IPS DF 4.7 (cell line): Measurements from ENCODE around the gene SLC20A1.
"Not testable (repeated sequence)": the region's sequence is repeated elsewhere in the genome, so short reads cannot be mapped to it uniquely, and the experiment has no call there.

Experiments used
- DNase-seq: peaks from one replicate; pipeline ENCODE4 v3.0.0-alpha.2; 2013; ENCODE audit warnings: low spot score; ENCODE audit errors: extremely low read depth

Gene SLC20A1

DNA sequence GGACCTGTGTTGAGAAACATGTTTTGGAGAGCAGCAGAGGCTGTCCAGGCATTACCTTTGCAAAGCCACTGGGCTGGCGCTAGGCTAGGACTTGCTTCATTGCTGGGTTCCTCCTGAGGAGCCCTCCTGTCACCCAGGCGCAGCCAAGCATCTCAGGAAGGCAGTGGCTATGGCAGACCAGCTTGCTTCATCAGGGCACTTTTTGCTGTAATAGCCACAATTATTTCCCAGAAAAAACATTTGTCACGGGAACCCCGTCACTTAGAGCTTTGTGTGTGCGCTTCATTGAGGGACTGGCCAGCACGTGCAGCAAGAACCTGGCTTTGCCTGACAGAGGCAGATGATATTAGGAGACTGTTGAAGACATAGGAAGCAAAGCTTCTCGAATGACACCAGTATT, 36.4 kb downstream of the SLC20A1 start:
- DNase-seq, result no peak

DNA sequence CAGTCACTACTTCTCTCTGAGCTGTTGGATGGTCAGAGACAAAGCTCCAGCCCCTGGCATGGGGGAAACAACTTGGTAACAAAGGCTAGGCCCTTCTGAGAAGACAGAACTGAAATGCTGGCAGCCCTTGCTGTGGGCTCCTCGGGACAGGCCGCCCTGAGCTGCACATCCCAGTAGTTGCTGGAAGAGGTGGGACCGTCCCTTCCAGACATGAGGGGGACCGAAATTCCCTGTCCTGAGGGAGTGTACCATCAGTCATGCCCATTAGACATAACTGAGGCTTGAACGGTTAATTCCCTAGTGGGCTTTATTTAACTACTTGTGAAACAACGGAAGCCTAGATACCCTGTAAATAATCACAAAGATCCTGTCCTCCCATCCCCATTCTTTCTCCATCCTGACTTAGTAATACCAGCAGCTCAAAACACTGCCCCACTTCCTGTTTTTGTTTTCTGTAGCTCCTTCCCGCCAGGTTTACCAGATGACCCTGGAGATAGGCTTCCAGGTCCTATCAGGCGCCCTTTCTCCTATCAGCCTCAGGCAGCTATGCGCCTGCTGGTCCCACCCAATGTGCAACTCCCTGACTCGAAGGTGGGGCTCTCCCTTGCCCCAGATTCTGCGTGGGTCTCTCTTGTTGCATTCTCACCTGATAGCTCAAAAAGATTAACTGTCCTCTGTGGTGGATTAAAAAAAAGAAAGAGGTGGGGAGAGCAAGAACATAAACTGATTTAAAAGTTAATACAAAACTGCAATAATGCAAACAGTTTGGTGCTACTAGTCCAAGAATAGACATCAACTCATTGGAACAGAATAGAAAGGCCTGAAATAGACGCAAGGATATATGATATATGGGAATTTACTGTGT, 38.0 kb downstream of the SLC20A1 start:
- peak; percentile 7 for DNase-seq

DNA sequence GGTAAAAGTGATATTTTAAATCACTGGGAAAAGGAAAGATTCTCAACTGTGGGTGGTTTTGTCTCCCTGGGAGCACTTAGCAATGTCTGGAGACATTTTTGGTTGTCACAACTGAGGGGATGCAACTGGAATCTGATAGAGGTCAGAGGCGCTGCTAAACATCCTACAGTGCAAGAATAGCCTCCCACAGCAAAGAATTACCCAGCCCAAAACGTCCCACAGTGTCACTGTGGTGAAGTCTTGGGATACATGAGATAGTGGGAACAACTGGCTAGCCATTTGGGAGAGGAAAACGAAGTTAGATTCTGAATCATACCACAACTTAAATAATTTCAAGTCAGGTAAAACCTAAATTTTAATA, 38.7 kb downstream of the SLC20A1 start:
- DNase-seq, result no peak

DNA sequence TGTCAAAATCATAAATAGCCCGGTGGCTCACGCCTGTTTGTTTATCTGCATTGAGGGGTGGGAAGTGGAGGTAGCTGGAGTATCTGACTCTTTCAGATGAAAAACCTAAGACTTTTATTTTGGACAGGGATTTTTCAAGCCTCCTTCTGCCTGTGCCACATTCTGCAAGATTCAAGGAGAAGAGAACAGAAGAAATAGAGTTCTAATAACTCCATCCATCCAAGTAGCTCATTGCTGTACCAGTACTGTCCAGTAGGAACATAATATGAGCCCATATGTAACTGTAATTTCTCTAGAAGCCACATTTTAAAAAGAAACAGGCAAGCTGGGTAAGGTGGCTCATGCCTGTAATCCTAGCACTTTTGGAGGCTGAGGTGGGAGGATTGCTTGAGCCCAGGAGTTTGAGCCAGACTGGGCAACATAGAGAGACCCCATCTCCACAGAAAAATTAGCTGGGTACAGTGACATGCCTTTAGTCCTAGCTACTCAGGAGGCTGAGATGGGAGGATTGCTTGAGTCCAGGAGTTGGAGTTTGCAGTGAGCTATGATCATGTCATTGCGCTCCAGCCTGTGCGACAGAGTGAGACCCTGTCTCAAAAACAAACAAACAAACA, 39.6 kb downstream of the SLC20A1 start:
- DNase-seq, result no peak

DNA sequence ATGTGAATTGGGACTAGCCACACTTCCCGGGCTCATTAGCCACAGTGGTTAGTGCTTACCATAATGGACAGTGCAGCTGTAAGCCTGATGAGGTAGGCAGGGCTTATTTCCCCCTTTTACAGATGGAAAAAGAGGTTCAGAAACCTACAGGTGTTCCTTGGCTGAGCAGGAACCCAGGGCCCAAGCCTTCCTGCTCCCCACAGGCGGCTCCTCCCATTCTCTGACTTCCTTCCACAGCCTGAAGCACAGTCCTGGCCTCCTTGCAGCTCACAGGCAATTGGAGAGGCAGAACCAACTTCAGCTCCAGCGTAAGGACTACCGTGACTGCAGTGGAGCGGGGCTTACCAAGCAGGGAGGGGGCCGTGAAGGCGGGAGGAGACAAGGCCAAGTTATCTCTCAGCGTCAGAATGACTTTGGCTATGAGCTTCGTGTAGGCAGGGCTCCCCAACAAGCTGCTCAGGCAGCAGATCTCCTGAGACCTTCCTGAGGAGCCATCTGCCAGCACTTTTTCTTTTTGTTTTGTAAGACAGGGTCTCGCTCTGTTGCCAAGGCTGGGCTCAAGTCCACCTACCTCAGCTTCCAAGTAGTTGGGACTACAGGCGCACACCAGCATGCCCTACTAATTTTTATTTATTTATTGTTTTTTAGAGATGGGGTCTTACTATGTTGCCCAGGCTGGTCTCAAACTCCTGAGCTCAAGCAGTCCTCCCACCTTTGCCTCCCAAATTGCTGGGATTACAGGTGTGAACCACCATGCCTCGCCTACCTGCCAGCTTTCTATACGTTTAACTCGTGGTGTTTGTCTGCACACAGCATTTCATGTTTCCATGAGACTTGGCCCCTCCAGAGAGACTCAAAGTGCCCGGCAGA, 40.8 kb downstream of the SLC20A1 start:
- no peak for DNase-seq

DNA sequence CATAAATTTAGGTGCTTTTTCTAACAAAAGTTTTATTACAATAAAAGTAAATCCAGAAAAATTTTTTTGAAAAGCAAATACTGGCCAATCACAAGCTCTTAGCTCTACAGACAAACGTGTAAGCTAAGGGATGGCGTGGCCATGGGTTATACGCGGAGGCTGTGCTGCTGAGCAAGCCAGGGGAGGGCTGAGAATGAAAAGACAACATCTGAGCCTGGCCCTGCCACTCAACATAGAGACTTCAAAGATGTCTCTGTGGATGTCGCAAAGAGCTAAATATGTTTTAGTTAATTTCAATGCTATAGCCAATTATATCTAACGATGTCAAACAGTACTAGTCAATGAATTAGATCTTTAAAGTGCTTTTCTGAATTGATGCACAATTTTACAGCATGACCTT, 41.8 kb downstream of the SLC20A1 start:
- DNase-seq, result no peak

DNA sequence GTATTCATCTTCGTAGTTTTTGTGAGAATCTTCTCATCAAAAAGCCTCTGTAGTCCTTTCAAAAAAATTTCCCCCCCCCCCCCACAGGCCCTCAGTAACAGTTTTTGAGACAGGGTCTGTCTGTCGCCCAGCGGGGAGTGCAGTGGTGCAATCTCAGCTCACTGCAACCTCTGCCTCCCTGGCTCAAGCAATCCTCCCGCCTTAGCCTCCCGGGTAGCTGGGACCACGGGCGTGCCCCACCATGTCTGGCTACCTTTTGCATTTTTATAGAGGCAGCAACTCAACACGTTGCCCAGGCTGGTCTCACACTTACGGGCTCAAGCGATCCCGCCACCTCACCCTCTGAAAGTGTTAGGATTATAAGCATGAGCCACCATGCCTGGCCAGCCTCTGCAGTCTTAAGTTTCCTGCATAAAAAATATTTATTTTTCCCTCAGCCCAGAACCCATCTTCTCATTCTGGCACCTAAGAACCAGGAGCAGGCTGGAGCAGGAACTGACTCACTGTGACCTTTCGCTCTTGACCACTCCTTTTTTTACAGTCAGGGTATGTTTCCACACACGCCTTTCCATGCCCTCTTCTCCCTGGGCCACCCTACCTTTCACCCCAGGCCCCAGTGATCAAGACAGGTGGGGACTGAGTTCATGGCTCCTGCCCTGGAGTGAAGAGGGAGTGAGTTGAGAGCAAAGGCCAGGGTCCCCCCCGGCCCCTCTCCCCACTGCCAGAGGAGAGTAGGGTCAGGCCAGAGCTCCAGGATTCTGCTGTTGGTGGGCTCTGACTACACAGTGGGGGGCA, 42.5 kb downstream of the SLC20A1 start:
- DNase-seq, result no peak

- peak; percentile 7 for DNase-seq
Observed at GRCh38 chr2:112690853-112691401, 45.2 kb downstream of the SLC20A1 start.

GRCh38 chr2:112691881-112692281, 46.1 kb downstream of the SLC20A1 start:
- no peak for DNase-seq

GRCh38 chr2:112692495-112692911, 46.8 kb downstream of the SLC20A1 start:
- DNase-seq, result peak; percentile 19

DNA sequence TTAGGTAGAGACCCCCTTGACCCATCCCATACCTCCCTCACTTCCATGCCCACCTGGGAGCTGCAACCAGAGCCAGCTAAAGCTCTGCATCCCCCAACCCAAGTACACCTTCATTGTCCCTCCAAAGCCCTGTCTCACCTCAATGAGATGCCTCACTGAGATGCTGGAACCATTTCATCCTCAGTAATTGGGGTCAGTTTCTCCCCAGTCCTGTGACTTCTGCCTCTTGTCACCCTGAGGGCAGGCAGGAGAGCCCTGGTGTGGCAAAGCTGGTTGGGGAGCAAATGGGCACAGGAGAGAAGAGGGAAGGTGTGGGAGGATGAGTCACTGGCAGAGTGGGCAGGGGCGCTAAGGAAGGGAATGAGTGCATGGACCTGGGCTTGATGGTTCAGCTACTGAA, 47.2 kb downstream of the SLC20A1 start:
- no peak for DNase-seq

GRCh38 chr2:112693596-112693995, 47.9 kb downstream of the SLC20A1 start:
- DNase-seq, result no peak

DNA sequence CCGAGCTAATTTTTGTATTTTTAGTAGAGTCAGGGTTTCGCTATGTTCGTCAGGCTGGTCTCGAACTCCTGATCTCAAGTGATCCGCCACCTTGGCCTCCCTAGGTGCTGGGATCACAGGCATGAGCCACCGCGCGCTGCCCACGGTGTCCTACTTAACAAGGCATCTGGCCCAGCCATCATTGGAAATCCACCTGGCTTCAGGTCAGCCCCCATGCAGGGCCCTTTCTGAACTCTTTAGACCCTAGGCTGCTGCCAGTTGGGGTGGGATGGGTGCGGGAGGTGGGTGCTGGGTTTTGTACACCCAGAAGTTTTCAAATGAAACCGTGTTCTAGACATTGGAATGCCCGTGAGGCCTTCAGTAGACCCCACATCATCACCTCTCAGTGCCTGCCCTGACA, 48.4 kb downstream of the SLC20A1 start:
- no peak for DNase-seq

- DNase-seq, result no peak
Observed at GRCh38 chr2:112698834-112699515, 53.2 kb downstream of the SLC20A1 start.

DNA sequence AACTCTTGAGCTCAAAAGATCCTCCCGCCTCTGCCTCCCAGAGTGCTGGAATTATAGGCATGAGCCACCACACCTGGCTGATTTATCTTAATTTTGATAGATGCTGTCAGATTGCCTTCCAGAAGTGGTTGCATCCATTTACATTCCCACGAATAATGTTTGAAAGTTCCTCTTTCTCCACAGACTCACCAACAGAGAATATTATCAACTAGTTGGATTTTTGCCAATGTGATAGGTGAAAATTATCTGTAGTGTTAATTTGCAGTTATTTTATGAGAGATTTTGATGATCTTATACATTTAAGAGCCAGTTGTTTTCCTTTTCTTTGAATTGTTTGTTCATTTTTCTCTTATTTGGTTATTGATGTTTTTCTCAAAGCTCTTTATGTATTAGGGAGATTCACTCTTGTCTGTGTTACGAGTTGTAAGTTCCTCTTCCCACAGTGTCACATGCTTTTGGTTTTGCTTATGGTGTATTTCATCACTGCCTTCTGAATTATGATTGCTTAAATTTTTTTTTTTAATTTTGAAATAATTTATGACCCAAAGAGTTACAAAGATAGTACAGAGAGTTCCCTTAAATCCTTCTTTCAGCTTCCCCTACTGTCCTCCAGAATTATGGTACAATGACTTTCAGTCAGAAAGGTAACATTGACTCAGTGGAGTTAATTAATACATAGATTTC, 54.4 kb downstream of the SLC20A1 start:
- DNase-seq, result no peak

GRCh38 chr2:112701052-112701451, 55.3 kb downstream of the SLC20A1 start:
- no peak for DNase-seq

DNA sequence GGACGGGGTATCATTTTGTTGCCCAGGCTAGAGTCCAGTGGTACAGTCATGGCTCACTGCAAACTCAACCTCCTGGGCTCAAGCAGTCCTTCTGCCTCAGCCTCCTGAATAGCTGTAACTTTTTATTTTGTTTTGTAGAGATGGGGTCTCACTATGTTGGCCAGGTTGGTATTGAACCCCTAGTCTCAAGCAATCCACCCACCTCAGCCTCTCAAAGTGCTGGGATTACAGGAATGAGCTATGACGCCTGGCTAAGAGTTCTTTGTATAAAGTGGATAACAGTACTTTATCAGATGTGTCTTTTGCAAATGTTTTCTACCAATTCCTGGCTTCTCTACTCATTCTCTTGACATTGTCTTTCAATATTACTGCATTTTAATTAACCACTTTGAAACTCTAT, 57.9 kb downstream of the SLC20A1 start:
- no peak for DNase-seq

DNA sequence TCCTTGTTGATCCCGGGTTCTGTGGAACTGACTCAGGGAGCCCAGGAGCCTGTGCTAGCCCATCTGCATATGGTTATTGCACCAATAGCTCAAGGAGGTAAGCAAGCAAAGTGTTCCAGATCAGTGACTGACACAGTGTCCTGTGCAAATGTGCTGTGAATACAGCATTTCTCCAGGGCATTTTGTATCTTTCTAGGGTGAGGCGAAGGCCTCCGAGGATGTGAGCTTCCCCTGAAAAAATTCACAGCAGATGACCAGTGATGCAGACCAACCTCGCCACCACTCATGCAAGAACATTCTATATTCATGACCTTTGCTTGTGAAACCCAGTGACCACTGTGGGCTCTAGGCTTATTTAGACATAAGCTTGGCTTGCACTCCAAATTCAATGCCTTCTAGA, 59.8 kb downstream of the SLC20A1 start:
- DNase-seq, result no peak

DNA sequence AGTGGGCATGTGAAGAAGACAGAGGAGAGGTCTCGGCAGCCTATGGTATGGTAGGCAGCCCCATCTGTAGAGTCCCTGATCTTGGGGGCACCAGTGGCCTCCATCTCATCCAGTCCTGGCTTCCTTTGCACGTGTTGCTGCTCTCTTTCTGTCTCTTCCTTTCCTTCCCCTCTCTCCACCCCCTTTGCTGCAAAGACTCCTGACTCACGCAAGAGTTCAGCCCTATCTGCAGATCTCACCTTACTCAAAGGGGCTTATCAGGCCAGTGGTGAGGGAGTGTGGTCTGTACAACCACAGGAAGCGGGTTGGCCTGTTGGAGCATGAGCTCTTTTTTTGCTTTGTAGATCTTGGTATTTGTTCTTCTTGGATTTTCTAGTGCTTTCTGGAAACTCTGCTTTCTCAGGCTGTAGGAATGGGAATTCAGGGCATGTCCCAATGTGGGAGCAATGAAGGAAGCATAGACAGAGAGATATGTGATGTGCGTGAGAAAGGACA, 60.5 kb downstream of the SLC20A1 start:
- DNase-seq, result no peak

GRCh38 chr2:112706947-112707346, 61.2 kb downstream of the SLC20A1 start:
- DNase-seq, result not testable (repeated sequence)
